Middle frontal gyrus (tissue), 1 donor: ENCODE measurements around the gene BPIFB6.

Experiments used
- DNase-seq: peaks from one replicate; pipeline ENCODE4 v3.0.0-alpha.2; 2015; ENCODE audit warnings: low spot score; ENCODE audit errors: extremely low spot score

Gene BPIFB6, protein sequence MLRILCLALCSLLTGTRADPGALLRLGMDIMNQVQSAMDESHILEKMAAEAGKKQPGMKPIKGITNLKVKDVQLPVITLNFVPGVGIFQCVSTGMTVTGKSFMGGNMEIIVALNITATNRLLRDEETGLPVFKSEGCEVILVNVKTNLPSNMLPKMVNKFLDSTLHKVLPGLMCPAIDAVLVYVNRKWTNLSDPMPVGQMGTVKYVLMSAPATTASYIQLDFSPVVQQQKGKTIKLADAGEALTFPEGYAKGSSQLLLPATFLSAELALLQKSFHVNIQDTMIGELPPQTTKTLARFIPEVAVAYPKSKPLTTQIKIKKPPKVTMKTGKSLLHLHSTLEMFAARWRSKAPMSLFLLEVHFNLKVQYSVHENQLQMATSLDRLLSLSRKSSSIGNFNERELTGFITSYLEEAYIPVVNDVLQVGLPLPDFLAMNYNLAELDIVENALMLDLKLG

GRCh38 chr20:33031531-33031930 is at the start of gene BPIFB6:
TSS of gene BPIFB6 (plus strand) at chr20:33031648. CDS start at chr20:33031648, 0 bp downstream.
- DNase-seq, result no peak

GRCh38 chr20:32982617-32983458 is 48.6 kb upstream of the BPIFB6 start:
- DNase-seq, result no peak

- no peak for DNase-seq
These were observed 47.9 kb upstream of the BPIFB6 start for GRCh38 chr20:32983459-32984112.

DNA sequence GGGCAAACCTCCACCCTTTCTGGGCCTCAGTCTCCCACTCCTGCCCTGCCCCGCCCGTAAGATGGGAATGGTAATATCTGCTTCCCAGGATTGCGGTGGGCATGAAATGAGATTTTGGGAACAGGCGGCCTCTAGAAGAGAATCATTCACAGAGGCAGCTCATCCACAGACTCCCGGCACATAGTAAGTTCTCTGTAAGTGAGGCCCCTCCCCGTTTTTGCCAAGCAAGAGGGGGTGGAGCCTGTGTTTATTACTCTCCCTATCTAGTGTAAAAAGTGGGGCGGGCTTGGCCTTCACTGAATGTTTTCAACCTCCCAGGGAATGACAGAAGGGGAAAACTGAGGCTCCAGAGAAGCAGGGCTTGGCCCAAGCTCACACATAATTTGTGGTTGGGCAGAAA is 47.3 kb upstream of the BPIFB6 start:
- no peak for DNase-seq

- no peak for DNase-seq
These were observed 46.7 kb upstream of the BPIFB6 start for GRCh38 chr20:32984631-32985354.

DNA sequence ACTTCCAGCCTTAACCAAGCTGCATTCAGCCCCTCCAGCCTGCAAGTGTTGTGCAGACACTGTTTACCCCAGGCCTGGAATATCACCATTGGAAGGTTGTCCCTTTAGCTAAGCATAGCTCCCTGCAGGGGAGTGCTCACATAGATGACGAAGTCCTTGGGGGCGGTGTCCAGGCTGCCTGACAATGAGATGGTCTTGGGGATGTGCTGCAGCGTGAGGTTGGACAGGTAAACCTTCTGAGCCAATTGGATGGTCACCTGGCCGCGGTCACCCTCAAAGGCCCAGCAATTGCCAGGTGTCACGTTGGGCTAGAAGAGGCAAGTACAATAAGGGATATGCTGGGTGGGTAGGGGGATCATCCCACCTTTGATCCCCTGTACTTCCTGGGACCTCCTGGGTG is 45.9 kb upstream of the BPIFB6 start:
- no peak for DNase-seq

DNA sequence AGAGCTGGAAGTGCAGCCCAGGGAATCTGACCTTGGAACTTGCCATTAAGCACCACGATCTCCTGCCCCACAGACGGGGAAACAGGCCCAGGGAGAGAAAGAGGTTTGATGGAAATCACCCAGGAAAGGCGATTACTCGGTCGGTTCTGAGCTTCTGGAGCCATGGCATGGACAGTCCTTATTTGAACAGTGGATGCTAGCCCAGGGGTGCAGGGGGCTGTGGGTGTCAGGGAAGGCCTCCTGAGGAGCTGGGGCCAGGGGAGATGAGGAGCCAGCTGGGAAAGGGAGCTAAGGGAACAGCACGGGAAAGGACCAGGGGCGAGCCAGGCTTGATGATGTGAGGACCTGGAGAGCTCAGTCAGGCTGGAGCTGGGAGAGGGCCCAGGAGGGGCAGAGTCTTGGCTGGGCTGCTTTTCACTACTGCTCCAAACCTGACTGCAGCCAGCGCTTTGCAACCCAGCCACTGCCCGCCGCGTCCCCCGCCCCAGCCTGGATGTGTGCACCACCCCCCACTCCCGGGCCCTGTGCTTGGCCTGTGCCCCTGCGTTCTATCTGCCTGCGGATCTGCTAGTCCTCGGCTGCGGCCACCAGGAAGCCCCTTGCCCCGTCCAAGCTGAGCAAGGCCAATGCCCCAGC is 45.0 kb upstream of the BPIFB6 start:
- no peak for DNase-seq

- DNase-seq, result no peak
These were observed 44.2 kb upstream of the BPIFB6 start for GRCh38 chr20:32987044-32987825.

DNA sequence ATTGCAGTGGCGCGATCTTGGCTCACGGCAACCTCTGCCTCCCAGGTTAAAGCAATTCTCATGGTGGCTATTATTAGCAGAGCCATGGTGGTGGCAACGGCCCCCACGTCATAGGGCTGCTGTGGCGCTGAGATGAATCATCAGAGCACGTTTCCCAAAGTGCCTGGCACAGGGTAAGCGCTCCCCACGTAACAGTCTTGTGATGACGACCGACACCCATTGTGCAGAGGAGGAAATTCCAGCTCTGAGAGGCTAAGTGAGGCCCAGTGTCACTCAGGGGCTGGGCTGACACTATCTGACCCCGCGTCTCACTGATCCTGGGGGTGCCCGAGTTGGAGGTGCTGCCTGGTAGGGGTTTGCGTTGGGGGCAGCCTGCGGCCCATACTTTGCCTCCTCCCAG is 43.4 kb upstream of the BPIFB6 start:
- no peak for DNase-seq

DNA sequence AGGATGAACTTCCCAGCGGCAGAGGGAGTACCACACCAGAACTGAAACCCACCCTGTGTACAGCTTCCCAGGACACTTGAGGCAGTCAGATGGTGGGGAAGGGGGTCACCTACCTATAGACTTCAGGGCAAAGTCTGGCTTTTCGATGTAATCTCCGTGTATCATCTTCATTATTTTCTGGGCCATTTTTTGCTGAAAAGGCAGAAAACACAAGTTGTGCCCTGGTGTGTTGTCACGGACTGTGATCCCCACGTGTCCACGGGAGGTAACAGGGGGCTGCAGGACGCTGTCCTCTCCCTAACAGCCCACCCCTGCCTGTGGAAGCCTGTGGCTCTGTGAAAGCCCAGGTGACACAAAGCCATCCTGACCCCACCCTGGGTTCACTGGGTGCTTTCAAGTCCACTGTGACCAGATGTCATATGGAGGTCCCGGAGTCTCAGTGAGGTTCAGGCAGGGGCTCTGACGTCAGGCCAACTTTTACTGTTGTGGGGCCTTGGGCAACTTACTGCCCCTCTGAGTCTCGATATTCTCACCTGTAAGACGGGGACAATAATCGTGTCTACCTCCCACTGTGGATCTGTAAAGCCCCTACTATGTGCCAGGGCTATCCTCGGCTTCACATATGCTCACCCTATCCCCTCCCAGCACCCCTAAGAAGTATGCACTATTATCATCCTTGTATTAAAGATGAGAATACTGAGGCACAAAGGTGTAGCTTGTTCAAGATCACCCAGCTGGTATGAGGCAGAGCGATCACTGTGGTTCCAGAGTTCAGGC is 41.8 kb upstream of the BPIFB6 start:
- no peak for DNase-seq

DNA sequence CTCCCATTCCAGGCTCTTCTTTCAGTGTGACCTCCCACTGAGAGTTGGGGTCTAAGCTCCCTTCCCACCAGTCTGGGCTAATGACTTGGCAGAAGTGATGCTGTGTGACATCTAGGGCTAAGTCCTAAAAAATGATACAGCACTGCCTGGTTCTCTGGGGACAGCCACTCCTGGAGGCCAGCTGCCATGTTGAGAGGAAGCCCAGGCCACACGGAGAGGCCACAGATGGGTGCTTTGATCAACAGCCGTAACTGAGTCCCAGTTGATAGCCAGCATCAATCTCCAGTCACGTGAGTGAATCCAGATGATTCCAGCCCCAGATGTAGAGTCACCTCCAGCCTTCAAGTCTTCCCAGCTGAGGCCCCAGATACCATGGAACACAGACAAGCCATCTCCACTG is 41.0 kb upstream of the BPIFB6 start:
- no peak for DNase-seq

- DNase-seq, result no peak
These were observed 40.1 kb upstream of the BPIFB6 start for GRCh38 chr20:32991383-32991782.

DNA sequence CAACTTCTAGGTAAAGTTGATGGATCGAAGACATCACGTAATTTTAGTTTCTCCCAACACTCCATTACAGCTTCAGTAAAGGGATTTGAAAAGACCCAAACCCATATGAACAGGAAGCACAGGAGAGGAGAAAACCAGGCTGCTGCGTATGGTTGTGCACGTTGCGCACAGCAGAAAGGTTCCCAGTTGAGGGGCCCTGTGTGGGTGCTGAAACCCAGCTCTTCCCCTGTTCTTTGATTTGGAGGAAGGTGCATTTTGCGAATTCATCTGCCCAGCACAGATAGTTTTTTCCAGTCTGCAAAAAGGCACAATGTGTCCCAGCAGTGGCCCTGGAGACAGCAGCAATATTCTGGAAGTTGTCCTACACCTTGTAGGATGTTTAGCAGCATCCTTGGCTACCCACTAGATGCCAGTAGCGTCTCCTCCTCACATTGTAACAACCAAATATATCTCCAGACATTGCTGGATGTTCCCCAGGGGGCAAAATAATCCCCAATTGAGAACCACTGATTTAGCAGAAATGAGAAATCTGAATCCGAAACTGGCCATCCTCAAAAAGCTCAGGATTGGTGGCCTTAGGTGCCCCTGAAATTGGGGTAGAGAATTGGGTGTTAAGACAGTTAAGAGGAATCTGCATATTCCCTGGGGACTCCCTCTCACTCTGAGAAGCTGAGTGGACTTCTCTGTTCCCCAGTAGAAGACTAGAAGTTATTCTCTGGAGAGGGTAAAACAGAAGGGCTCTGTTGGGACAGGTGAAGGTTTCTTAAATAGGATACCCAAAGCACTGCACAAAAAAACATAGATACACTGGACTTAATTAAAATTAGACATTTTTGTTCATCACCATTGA is 39.4 kb upstream of the BPIFB6 start:
- DNase-seq, result no peak

- no peak for DNase-seq
These were observed 37.9 kb upstream of the BPIFB6 start for GRCh38 chr20:32993496-32994050.

DNA sequence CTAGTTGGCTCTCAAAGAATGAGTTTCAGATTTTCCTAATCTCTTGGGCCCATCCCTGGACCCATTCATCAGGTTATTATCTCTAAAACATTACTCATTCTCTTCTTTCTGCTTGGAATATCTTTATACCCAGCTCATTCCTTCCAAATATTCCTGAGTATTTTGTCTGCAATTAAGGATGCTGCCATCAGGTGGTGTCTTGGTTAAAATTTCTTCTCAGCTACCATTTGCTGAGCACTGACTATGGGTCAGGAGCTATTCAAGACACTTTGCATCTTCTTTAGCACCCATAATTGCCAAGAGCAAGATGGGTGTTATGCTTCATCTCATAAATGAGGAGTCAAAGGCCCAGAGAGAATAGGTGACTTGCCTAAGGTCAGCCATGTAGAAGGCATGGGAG is 35.6 kb upstream of the BPIFB6 start:
- no peak for DNase-seq

GRCh38 chr20:32997431-32997830 is 34.0 kb upstream of the BPIFB6 start:
- DNase-seq, result no peak

DNA sequence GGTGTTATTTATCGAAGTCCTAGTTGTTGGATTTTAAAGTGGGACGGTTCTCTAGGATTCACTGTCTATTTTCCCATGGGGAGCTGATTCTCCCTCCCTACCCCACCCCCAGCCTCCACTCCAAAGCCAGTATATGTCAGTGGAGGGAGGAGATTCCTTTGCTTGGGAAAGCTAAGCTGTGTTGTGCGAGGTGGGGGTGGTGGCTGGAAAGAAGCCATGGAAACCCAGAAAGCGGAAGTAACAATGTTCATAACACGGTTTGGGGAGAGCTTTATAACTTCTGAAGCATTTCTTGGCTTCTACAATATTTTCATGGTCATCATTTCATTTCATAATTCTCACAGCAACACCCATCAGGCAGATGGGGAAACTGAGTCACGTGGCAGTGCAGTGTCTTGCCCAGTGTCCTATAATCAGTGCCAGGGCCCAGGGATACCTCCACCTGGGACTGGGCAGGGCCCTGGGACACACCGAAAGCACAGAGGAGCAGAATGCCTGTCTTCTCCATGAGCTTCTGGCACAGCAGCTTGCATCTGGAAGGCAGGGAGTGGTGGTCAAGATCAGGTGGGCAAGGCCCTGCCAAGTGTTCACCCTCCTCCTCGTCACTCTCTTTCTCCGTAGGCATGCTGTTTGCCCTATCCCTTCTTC is 31.7 kb upstream of the BPIFB6 start:
- no peak for DNase-seq
